NCI-H2227 treated with DMSO at 0.1 percent for 48 hours (cell line): ENCODE data around the gene SH3D19.
"Not testable (repeated sequence)": the region's sequence is repeated elsewhere in the genome, so short reads cannot be mapped to it uniquely, and the experiment has no call there.

ENCODE experiments used
- DNase-seq: peaks from one replicate; lab custom pipeline; 2025; lab: John Stamatoyannopoulos, UW

SH3D19 gene

GRCh38 chr4:151322570-151322969 lies 2.8 kb downstream of the SH3D19 start:
- DNase-seq: no peak

- not testable (repeated sequence) for DNase-seq
These were observed 3.2 kb downstream of the SH3D19 start for GRCh38 chr4:151322161-151322560.

- DNase-seq: no peak
These were observed 3.8 kb downstream of the SH3D19 start for GRCh38 chr4:151321586-151321985.

- DNase-seq: no peak
These were observed 5.9 kb downstream of the SH3D19 start for GRCh38 chr4:151319490-151319889.

- DNase-seq: no peak
These were observed 6.9 kb downstream of the SH3D19 start for GRCh38 chr4:151318307-151319006.

- no peak for DNase-seq
These were observed 8.8 kb downstream of the SH3D19 start for GRCh38 chr4:151316645-151317044.

- no peak for DNase-seq
These were observed 10.1 kb downstream of the SH3D19 start for GRCh38 chr4:151315212-151315886.

- DNase-seq: no peak
These were observed 10.9 kb downstream of the SH3D19 start for GRCh38 chr4:151314479-151314878.

GRCh38 chr4:151314010-151314355 lies 11.4 kb downstream of the SH3D19 start:
- DNase-seq: no peak

GRCh38 chr4:151313306-151314009 lies 11.9 kb downstream of the SH3D19 start:
- DNase-seq: no peak

- DNase-seq: no peak
These were observed 15.2 kb downstream of the SH3D19 start for GRCh38 chr4:151310124-151310728.

GRCh38 chr4:151304755-151305154 lies 20.6 kb downstream of the SH3D19 start:
- DNase-seq: no peak

- no peak for DNase-seq
These were observed 21.2 kb downstream of the SH3D19 start for GRCh38 chr4:151304226-151304625.

GRCh38 chr4:151302432-151302831 lies 23.0 kb downstream of the SH3D19 start:
- no peak for DNase-seq

GRCh38 chr4:151297170-151297569 lies 28.2 kb downstream of the SH3D19 start:
- DNase-seq: no peak

GRCh38 chr4:151296227-151296626 lies 29.2 kb downstream of the SH3D19 start:
- no peak for DNase-seq

- no peak for DNase-seq
These were observed 30.4 kb downstream of the SH3D19 start for GRCh38 chr4:151294833-151295496.

- no peak for DNase-seq
These were observed 33.4 kb downstream of the SH3D19 start for GRCh38 chr4:151292038-151292437.

- no peak for DNase-seq
These were observed 33.9 kb downstream of the SH3D19 start for GRCh38 chr4:151291485-151291884.

GRCh38 chr4:151287409-151287808 lies 38.0 kb downstream of the SH3D19 start:
- no peak for DNase-seq

- no peak for DNase-seq
These were observed 40.7 kb downstream of the SH3D19 start for GRCh38 chr4:151284534-151285245.
